SK-N-MC (cell line): Measurements from ENCODE around the gene SH3RF1.

Experiments
- EZH2 ChIP-seq: fragments of 200-600 bp; sonication (generic); IDR thresholded peaks from one replicate; pipeline ENCODE4 v1.6.1; 2017; ENCODE audit warnings: antibody characterized with exemption
- POLR2AphosphoS5 ChIP-seq: IDR thresholded peaks from 2 replicates; pipeline ENCODE4 v1.6.1; 2012; ENCODE audit warnings: mild to moderate bottlenecking, low read depth, low read length, borderline replicate concordance

DNA sequence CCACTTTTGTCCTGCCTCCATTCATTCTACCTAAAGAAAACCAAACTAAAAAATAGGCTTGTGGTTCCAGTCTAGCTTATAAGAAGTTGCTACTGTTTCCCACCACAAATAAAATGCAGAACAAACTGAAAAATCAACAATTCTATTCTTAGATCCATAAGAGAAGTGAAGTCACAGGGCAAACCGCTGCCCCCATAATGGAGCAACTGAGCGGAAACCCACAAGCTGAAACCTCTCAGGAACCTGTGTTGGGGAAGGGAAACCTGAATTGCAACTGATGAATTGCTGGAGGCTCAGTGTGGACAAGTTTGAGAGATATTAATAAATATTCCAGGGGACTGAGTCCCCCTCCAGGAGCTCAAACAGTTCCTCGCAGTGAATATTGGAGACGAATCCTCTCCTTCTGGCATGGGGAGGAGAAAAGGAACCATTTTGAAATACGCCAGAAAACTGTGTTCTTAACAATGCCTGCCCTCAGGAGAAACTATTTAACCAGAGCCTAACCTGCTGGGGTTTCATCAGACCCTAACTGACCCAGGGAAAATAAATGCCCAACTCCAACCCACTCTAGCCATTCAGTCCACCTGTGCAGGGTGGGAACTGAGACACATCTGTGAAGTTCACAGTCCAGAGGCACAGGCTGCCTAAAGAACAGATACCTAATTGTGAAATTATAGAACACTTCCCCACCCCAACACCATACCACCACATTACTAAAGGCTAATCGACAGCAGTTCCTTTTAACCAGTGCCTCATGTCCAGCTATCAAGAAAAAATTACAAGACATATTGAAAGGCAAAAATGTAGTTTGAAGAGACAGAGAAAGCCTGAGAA, 22.8 kb upstream of the SH3RF1 start:
- TF ChIP-seq EZH2 (no peak), POLR2AphosphoS5 (no peak)
